ENCODE measurements around the gene MAMLD1.

Gene MAMLD1

DNA sequence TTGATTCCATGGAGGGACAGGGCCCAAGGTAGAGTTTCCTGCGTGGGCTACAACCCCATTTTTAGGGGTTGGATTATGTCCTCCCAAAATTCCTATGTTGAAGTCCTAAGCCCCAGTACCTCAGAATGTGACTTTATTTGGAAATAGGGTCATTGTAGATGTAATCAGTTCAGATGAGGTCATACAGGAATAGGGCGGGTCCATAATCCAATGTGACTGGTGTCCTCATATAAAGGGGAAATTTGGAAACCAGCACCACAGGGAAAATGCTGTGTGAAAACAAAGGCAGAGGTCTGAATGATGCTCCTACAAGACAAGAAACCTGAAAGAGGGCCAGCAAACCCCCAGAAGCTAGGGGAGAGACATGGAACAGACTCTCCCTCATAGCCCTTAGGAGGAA, 31.1 kb upstream of the MAMLD1 start:
- Histone ChIP-seq H3K9me3 (no peaks in the 10 kb centered on the region), H3K4me1 (no peaks in the 10 kb centered on the region), H3K36me3 (no peaks in the 10 kb centered on the region), H3K4me3 (no peak overlapping the region), H3K27ac (no peak overlapping the region), H3K27me3 (no peaks in the 10 kb centered on the region)
- DNase-seq, result no peak
- TF ChIP-seq, protein P1, sequence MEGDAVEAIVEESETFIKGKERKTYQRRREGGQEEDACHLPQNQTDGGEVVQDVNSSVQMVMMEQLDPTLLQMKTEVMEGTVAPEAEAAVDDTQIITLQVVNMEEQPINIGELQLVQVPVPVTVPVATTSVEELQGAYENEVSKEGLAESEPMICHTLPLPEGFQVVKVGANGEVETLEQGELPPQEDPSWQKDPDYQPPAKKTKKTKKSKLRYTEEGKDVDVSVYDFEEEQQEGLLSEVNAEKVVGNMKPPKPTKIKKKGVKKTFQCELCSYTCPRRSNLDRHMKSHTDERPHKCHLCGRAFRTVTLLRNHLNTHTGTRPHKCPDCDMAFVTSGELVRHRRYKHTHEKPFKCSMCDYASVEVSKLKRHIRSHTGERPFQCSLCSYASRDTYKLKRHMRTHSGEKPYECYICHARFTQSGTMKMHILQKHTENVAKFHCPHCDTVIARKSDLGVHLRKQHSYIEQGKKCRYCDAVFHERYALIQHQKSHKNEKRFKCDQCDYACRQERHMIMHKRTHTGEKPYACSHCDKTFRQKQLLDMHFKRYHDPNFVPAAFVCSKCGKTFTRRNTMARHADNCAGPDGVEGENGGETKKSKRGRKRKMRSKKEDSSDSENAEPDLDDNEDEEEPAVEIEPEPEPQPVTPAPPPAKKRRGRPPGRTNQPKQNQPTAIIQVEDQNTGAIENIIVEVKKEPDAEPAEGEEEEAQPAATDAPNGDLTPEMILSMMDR (IDR thresholded peaks at IDR 0.05), result no peak
- intact Hi-C loops (cut with DNase I; ENCODE audit: low total_unique reads), result no loop called here

DNA sequence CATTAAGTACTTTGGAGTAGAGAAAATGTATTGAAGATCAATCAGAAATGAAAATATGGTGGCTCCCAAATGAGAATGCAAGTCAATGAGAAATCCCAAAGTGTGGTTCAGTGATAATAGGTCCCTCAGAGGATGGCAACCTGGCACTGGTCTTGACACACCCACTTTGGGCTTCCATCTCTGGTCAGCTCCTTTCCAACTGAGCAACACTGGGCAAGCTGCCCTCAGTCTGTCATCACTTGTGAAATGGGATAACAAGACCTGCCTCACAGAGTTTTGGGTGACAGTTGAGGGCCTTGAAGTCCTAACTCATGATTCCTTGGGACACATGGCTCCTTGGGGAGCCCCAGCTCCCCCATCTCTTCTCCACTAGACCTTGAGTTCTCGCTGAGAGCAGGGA, 29.0 kb upstream of the MAMLD1 start:
- no peaks in the 10 kb centered on the region for H3K27me3 ChIP-seq

DNA sequence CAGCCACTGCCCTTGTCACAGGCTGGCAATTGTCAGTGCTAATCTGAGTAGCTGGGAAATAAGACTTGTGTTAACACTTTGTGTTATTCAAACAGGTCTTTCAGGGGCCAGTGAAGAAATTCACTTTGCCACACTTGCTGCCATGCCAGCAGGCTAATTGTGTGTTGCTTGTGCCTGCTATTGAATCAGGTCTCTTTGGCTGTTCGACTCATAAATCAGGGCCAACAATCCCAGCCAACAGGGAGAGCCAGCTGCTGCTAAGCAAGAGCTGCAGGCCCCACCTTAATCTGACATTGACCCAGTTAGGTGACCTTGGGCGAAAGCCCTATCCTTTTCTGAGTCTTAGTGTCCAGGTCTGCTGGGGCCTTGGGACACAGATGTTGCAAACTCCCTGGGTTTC, 28.1 kb upstream of the MAMLD1 start:
- intact Hi-C loops (cut with DNase I; ENCODE audit: low total_unique reads), result no loop called here
- Histone ChIP-seq H3K4me3 (no peak overlapping the region), H3K27ac (no peak overlapping the region), H3K9me3 (no peaks in the 10 kb centered on the region), H3K4me1 (no peaks in the 10 kb centered on the region), H3K36me3 (no peaks in the 10 kb centered on the region), H3K27me3 (no peaks in the 10 kb centered on the region)
- DNase-seq, result no peak
- TF ChIP-seq, protein P1 (IDR thresholded peaks at IDR 0.05), result no peak

More for the DNA sequence above, 29.0 kb upstream of the MAMLD1 start:
- TF ChIP-seq, protein P1 (IDR thresholded peaks at IDR 0.05), result no peak
- no peak for DNase-seq
- intact Hi-C loops (cut with DNase I; ENCODE audit: low total_unique reads), result no loop called here
- Histone ChIP-seq H3K36me3 (no peaks in the 10 kb centered on the region), H3K4me1 (no peaks in the 10 kb centered on the region), H3K4me3 (no peak overlapping the region), H3K27ac (no peak overlapping the region), H3K9me3 (no peaks in the 10 kb centered on the region)

DNA sequence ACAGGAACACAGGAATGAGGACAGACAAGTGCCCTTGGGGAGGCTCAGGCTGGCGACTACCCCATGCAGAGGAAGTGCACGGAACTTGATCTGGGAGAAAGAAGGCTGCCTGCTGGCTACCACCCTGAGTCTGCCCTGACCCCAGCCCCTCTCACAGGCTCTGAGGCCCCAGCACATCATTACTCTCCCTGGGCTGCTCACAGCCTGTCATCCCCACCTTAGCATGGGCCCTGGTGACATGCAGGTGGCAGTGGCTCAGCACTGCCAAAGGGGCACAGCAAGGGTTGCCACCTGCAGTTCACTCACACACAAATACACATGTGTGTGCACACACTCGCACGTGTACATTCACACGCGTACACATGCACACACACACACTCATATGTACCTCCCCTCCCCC, 26.1 kb upstream of the MAMLD1 start:
- DNase-seq, result no peak
- H3K27ac ChIP-seq, result no peak overlapping the region
- H3K4me1 ChIP-seq, result no peaks in the 10 kb centered on the region
- H3K4me3 ChIP-seq, result no peak overlapping the region
- no peaks in the 10 kb centered on the region for H3K36me3 ChIP-seq
- TF ChIP-seq, protein P1 (IDR thresholded peaks at IDR 0.05), result no peak
- no peaks in the 10 kb centered on the region for H3K27me3 ChIP-seq
- intact Hi-C loops (cut with DNase I; ENCODE audit: low total_unique reads), result no loop called here
- no peaks in the 10 kb centered on the region for H3K9me3 ChIP-seq

DNA sequence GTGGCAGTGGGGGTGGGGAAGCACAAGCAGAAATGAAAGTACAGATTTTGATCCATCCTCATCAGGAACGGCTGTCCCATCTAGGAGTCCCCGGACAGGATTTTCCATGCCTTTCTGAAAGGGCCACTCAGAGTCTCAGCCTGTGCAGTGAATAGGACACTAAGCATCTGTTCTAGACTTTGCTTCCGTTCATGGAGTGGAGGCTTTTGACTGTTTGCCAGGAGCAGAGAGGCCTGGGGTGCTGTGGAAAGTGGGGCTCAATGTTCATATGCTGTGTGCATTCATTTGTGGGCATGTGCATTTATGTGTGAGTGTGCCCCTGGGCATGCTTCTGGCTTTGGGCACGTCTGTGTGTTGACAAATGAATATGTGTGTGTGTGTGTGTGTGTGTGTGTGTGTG, 25.6 kb upstream of the MAMLD1 start:
- intact Hi-C loops (cut with DNase I; ENCODE audit: low total_unique reads), result no loop called here
- H3K4me3 ChIP-seq, result no peak overlapping the region
- H3K27me3 ChIP-seq, result no peaks in the 10 kb centered on the region
- H3K36me3 ChIP-seq, result no peaks in the 10 kb centered on the region
- no peaks in the 10 kb centered on the region for H3K9me3 ChIP-seq
- DNase-seq, result no peak
- no peaks in the 10 kb centered on the region for H3K4me1 ChIP-seq
- TF ChIP-seq, protein P1 (IDR thresholded peaks at IDR 0.05), result no peak
- no peak overlapping the region for H3K27ac ChIP-seq

DNA sequence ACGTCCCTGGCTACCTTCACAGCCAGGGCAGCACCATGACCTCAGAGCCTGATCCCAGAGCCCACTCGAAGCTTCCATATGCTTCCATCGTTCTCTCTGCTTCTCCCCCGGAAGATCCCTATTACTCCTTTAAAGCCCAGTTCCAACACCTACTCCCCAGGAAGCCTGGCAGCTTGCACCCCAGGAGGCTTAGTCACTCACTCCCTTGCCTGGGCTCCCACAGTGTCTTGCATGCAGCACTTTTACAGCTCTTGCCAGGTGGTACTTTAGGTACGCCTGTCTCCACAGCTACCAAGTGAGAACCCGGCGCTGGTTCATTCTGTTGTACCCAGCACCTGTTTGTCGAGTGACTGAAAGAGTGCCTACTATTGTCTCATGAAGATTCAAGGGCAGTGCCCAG, 24.5 kb upstream of the MAMLD1 start:
- H3K4me3 ChIP-seq, result no peak overlapping the region
- intact Hi-C loops (cut with DNase I; ENCODE audit: low total_unique reads), result no loop called here
- no peak overlapping the region for H3K27ac ChIP-seq
- no peaks in the 10 kb centered on the region for H3K4me1 ChIP-seq
- H3K9me3 ChIP-seq, result no peaks in the 10 kb centered on the region
- TF ChIP-seq, protein P1 (IDR thresholded peaks at IDR 0.05), result no peak
- no peaks in the 10 kb centered on the region for H3K36me3 ChIP-seq
- no peaks in the 10 kb centered on the region for H3K27me3 ChIP-seq
- DNase-seq, result no peak

All from tibial artery (tissue), 4 donors.